Tibial nerve (tissue), 4 donors: ENCODE data around the gene TMEM222.

Experiments
- EP300 ChIP-seq, 2 donors: sonication (generic); formaldehyde crosslinking; IDR thresholded peaks; one replicate each; pipeline ENCODE4 v1.6.1; 2017; ENCODE audit warnings: antibody characterized with exemption in 2 of 2, mild to moderate bottlenecking in 1 of 2
- POLR2A ChIP-seq, 2 donors: fragments of 450-650 bp; IDR thresholded peaks; one replicate each; pipeline ENCODE4 v1.6.1; 2017; ENCODE audit warnings: antibody characterized with exemption in 2 of 2, mild to moderate bottlenecking in 2 of 2, moderate library complexity in 2 of 2
- TF ChIP-seq, protein P1 (sequence below), 5 experiments: fragments of 200-600 bp in 3 of 5; fragments of 450-650 bp in 2 of 5; sonication (generic) in 3 of 5; IDR thresholded peaks; one replicate each; pipeline ENCODE4 v1.5.1; 2016 to 2019; ENCODE audit warnings: antibody characterized with exemption in 5 of 5, mild to moderate bottlenecking in 3 of 5, moderate library complexity in 2 of 5

DNA sequence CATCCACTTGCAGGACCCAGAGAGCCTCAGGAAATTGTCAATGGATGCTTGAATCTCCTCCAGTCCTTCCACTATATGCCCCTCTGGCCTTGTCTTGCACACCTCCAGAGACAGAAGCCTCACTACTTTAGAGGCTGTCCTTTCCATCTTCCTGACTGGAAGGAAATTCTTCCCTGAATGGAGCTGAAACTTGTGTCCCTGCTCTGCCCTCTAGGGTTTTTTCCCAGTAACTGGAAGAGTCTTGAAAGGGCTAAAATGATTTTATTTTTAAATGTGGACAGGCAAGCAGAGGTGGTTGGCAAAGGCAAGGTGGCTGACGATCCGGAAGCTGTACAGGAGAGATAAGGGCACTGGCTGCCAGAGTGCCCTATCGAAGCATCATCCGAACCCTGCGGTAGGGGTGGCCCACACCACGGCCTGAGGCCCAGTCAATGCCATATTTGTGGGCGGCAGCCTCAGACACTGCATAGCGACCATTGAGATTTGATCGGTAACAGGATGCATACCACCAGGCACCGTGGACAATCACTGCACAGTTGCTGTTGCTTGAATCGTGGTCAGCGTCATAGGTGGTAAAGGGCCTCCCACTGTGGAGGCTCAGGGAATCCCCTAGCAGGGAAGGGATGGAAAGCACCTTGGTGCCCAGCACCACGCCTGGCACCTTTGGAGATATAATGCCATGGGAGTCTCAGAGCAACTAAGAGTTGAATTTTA is 47.1 kb downstream of the TMEM222 start:
- TF ChIP-seq, protein P1, sequence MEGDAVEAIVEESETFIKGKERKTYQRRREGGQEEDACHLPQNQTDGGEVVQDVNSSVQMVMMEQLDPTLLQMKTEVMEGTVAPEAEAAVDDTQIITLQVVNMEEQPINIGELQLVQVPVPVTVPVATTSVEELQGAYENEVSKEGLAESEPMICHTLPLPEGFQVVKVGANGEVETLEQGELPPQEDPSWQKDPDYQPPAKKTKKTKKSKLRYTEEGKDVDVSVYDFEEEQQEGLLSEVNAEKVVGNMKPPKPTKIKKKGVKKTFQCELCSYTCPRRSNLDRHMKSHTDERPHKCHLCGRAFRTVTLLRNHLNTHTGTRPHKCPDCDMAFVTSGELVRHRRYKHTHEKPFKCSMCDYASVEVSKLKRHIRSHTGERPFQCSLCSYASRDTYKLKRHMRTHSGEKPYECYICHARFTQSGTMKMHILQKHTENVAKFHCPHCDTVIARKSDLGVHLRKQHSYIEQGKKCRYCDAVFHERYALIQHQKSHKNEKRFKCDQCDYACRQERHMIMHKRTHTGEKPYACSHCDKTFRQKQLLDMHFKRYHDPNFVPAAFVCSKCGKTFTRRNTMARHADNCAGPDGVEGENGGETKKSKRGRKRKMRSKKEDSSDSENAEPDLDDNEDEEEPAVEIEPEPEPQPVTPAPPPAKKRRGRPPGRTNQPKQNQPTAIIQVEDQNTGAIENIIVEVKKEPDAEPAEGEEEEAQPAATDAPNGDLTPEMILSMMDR (IDR thresholded peaks at IDR 0.05), result peak in 2 of 5 experiments; percentile 9 to 20
- TF ChIP-seq POLR2A (IDR thresholded peaks at IDR 0.05) (no peak), EP300 (IDR thresholded peaks at IDR 0.05) (no peak)
